ENCODE measurements around the gene POLE.

GRCh38 chr12:132587781-132588180 lies 99.4 kb downstream of the POLE start:
- TF ChIP-seq CTCF (IDR thresholded peaks at IDR 0.05), result no peak
- no peak for TF ChIP-seq POLR2A (IDR thresholded peaks at IDR 0.05)

Measured in esophagus squamous epithelium (tissue), 4 donors.